ENCODE measurements around the gene ICA1.

Gene ICA1

GRCh38 chr7:8086239-8086638 is 175.7 kb downstream of the ICA1 start:
- no peaks in the 10 kb centered on the region for H3K27me3 ChIP-seq (replicated peaks; ENCODE audit: control insufficient read depth, insufficient read depth, low read length, poor library complexity, severe bottlenecking)
- H3K27ac ChIP-seq (ENCODE audit: insufficient read depth, low read length, poor library complexity, severe bottlenecking) = no peak overlapping the region
- no peaks in the 10 kb centered on the region for H3K4me1 ChIP-seq (ENCODE audit: control insufficient read depth, insufficient read depth, low read length, poor library complexity, severe bottlenecking)
- H3K36me3 ChIP-seq (ENCODE audit: control insufficient read depth, insufficient read depth, low read length) = peaks cover 15% of the 10 kb centered on the region
- no peak overlapping the region for H3K4me3 ChIP-seq (ENCODE audit: insufficient read depth, low read depth, low read length, poor library complexity, severe bottlenecking)
- no peaks in the 10 kb centered on the region for H3K9me3 ChIP-seq (ENCODE audit: control insufficient read depth, low read length)
- DNase-seq = no peak

- Histone ChIP-seq H3K36me3 (ENCODE audit: control insufficient read depth, insufficient read depth, low read length) (peaks cover 15% of the 10 kb centered on the region), H3K27me3 (replicated peaks; ENCODE audit: control insufficient read depth, insufficient read depth, low read length, poor library complexity, severe bottlenecking) (no peaks in the 10 kb centered on the region), H3K4me3 (ENCODE audit: insufficient read depth, low read depth, low read length, poor library complexity, severe bottlenecking) (no peak overlapping the region), H3K9me3 (ENCODE audit: control insufficient read depth, low read length) (no peaks in the 10 kb centered on the region), H3K4me1 (ENCODE audit: control insufficient read depth, insufficient read depth, low read length, poor library complexity, severe bottlenecking) (no peaks in the 10 kb centered on the region), H3K27ac (ENCODE audit: insufficient read depth, low read length, poor library complexity, severe bottlenecking) (no peak overlapping the region)
- no peak for DNase-seq
Observed at GRCh38 chr7:8085420-8085819, 176.5 kb downstream of the ICA1 start.

DNA sequence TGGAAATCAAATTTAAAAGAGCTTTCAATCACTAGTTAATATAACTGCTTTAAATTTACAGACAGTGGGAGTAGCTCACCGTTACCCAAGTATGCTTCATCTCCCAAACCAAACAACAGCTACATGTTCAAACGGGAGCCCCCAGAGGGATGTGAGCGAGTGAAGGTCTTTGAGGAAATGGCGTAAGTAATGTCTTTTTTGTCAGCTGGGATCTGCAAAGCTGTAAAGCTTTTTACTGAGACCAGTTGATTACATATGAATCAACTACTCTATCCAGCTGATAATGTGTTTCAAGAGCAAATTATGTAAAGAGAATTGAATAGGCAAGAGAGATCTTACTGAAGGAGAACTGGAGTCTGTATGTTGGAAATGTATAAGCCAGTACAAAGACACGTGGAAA is 177.1 kb downstream of the ICA1 start:
- Histone ChIP-seq H3K9me3 (ENCODE audit: control insufficient read depth, low read length) (no peaks in the 10 kb centered on the region), H3K36me3 (ENCODE audit: control insufficient read depth, insufficient read depth, low read length) (peaks cover 15% of the 10 kb centered on the region), H3K4me3 (ENCODE audit: insufficient read depth, low read depth, low read length, poor library complexity, severe bottlenecking) (no peak overlapping the region), H3K27me3 (replicated peaks; ENCODE audit: control insufficient read depth, insufficient read depth, low read length, poor library complexity, severe bottlenecking) (no peaks in the 10 kb centered on the region), H3K4me1 (ENCODE audit: control insufficient read depth, insufficient read depth, low read length, poor library complexity, severe bottlenecking) (no peaks in the 10 kb centered on the region), H3K27ac (ENCODE audit: insufficient read depth, low read length, poor library complexity, severe bottlenecking) (no peak overlapping the region)
- DNase-seq = no peak

DNA sequence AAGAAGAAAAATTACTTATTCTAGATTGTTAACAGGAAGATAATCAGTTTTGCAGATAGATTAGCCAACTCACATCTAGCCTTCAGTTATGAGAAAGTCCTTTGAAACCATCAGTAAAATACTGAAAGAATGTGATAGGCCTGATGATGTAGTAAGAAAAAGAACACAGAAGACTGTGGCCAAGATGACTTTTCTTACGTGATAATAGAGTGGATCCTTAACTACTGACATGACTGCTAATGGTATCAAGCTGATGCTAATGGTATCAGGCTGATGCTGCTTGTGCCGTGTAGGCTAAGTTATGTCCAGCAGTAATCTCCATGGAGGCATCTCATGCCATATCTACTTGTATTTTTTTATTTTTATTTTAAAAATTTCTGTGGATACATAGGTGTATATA is 179.2 kb downstream of the ICA1 start:
- Histone ChIP-seq H3K4me3 (ENCODE audit: insufficient read depth, low read depth, low read length, poor library complexity, severe bottlenecking) (no peak overlapping the region), H3K36me3 (ENCODE audit: control insufficient read depth, insufficient read depth, low read length) (peaks cover 15% of the 10 kb centered on the region), H3K27ac (ENCODE audit: insufficient read depth, low read length, poor library complexity, severe bottlenecking) (no peak overlapping the region), H3K4me1 (ENCODE audit: control insufficient read depth, insufficient read depth, low read length, poor library complexity, severe bottlenecking) (no peaks in the 10 kb centered on the region), H3K27me3 (replicated peaks; ENCODE audit: control insufficient read depth, insufficient read depth, low read length, poor library complexity, severe bottlenecking) (no peaks in the 10 kb centered on the region), H3K9me3 (ENCODE audit: control insufficient read depth, low read length) (no peaks in the 10 kb centered on the region)
- DNase-seq = no peak

- Histone ChIP-seq H3K27ac (ENCODE audit: insufficient read depth, low read length, poor library complexity, severe bottlenecking) (no peak overlapping the region), H3K4me3 (ENCODE audit: insufficient read depth, low read depth, low read length, poor library complexity, severe bottlenecking) (no peak overlapping the region), H3K36me3 (ENCODE audit: control insufficient read depth, insufficient read depth, low read length) (no peaks in the 10 kb centered on the region), H3K9me3 (ENCODE audit: control insufficient read depth, low read length) (no peaks in the 10 kb centered on the region), H3K27me3 (replicated peaks; ENCODE audit: control insufficient read depth, insufficient read depth, low read length, poor library complexity, severe bottlenecking) (no peaks in the 10 kb centered on the region), H3K4me1 (ENCODE audit: control insufficient read depth, insufficient read depth, low read length, poor library complexity, severe bottlenecking) (no peaks in the 10 kb centered on the region)
- DNase-seq = no peak
Observed at GRCh38 chr7:8078418-8078817, 183.5 kb downstream of the ICA1 start.

GRCh38 chr7:8070451-8071180 is 191.4 kb downstream of the ICA1 start:
- H3K4me3 ChIP-seq (ENCODE audit: insufficient read depth, low read depth, low read length, poor library complexity, severe bottlenecking) = no peak overlapping the region
- H3K4me1 ChIP-seq (ENCODE audit: control insufficient read depth, insufficient read depth, low read length, poor library complexity, severe bottlenecking) = no peaks in the 10 kb centered on the region
- H3K36me3 ChIP-seq (ENCODE audit: control insufficient read depth, insufficient read depth, low read length) = no peaks in the 10 kb centered on the region
- no peak overlapping the region for H3K27ac ChIP-seq (ENCODE audit: insufficient read depth, low read length, poor library complexity, severe bottlenecking)
- no peak for DNase-seq
- H3K27me3 ChIP-seq (replicated peaks; ENCODE audit: control insufficient read depth, insufficient read depth, low read length, poor library complexity, severe bottlenecking) = no peaks in the 10 kb centered on the region
- H3K9me3 ChIP-seq (ENCODE audit: control insufficient read depth, low read length) = no peaks in the 10 kb centered on the region

- Histone ChIP-seq H3K27me3 (replicated peaks; ENCODE audit: control insufficient read depth, insufficient read depth, low read length, poor library complexity, severe bottlenecking) (no peaks in the 10 kb centered on the region), H3K36me3 (ENCODE audit: control insufficient read depth, insufficient read depth, low read length) (no peaks in the 10 kb centered on the region), H3K4me1 (ENCODE audit: control insufficient read depth, insufficient read depth, low read length, poor library complexity, severe bottlenecking) (no peaks in the 10 kb centered on the region), H3K4me3 (ENCODE audit: insufficient read depth, low read depth, low read length, poor library complexity, severe bottlenecking) (no peak overlapping the region), H3K27ac (ENCODE audit: insufficient read depth, low read length, poor library complexity, severe bottlenecking) (no peak overlapping the region), H3K9me3 (ENCODE audit: control insufficient read depth, low read length) (no peaks in the 10 kb centered on the region)
- no peak for DNase-seq
Observed at GRCh38 chr7:8068892-8069686, 192.9 kb downstream of the ICA1 start.

DNA sequence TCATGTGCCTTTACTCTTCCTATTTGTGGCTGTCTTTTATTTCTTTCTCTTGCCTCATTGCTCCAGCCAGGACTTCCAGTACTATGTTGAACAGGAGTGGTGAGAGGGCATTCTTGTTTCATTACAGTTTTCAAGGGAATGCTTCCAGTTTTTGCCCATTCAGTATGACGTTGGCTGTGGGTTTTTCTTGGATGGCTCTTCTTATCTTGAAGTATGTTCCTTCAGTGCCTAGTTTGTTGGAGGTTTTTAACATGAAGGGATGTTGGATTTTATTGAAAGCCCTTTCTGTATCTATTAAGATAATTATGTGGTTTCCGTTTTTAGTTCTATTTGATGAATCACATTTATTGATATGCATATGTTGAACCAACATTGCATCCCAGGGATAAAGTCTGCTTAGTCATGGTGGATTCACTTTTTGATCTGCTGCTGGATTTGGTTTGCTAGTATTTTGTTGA is 196.6 kb downstream of the ICA1 start:
- no peak for DNase-seq
- Histone ChIP-seq H3K36me3 (ENCODE audit: control insufficient read depth, insufficient read depth, low read length) (no peaks in the 10 kb centered on the region), H3K4me3 (ENCODE audit: insufficient read depth, low read depth, low read length, poor library complexity, severe bottlenecking) (no peak overlapping the region), H3K27me3 (replicated peaks; ENCODE audit: control insufficient read depth, insufficient read depth, low read length, poor library complexity, severe bottlenecking) (no peaks in the 10 kb centered on the region), H3K9me3 (ENCODE audit: control insufficient read depth, low read length) (no peaks in the 10 kb centered on the region), H3K4me1 (ENCODE audit: control insufficient read depth, insufficient read depth, low read length, poor library complexity, severe bottlenecking) (no peaks in the 10 kb centered on the region), H3K27ac (ENCODE audit: insufficient read depth, low read length, poor library complexity, severe bottlenecking) (no peak overlapping the region)

- Histone ChIP-seq H3K4me1 (ENCODE audit: control insufficient read depth, insufficient read depth, low read length, poor library complexity, severe bottlenecking) (no peaks in the 10 kb centered on the region), H3K36me3 (ENCODE audit: control insufficient read depth, insufficient read depth, low read length) (peaks cover 4% of the 10 kb centered on the region), H3K9me3 (ENCODE audit: control insufficient read depth, low read length) (no peaks in the 10 kb centered on the region), H3K27me3 (replicated peaks; ENCODE audit: control insufficient read depth, insufficient read depth, low read length, poor library complexity, severe bottlenecking) (no peaks in the 10 kb centered on the region), H3K27ac (ENCODE audit: insufficient read depth, low read length, poor library complexity, severe bottlenecking) (no peak overlapping the region), H3K4me3 (ENCODE audit: insufficient read depth, low read depth, low read length, poor library complexity, severe bottlenecking) (no peak overlapping the region)
- DNase-seq = no peak
Observed at GRCh38 chr7:8064828-8065227, 197.1 kb downstream of the ICA1 start.

- no peak for DNase-seq
- Histone ChIP-seq H3K36me3 (ENCODE audit: control insufficient read depth, insufficient read depth, low read length) (peaks cover 4% of the 10 kb centered on the region), H3K4me1 (ENCODE audit: control insufficient read depth, insufficient read depth, low read length, poor library complexity, severe bottlenecking) (no peaks in the 10 kb centered on the region), H3K27ac (ENCODE audit: insufficient read depth, low read length, poor library complexity, severe bottlenecking) (no peak overlapping the region), H3K9me3 (ENCODE audit: control insufficient read depth, low read length) (no peaks in the 10 kb centered on the region), H3K27me3 (replicated peaks; ENCODE audit: control insufficient read depth, insufficient read depth, low read length, poor library complexity, severe bottlenecking) (no peaks in the 10 kb centered on the region), H3K4me3 (ENCODE audit: insufficient read depth, low read depth, low read length, poor library complexity, severe bottlenecking) (no peak overlapping the region)
Observed at GRCh38 chr7:8063706-8064297, 198.2 kb downstream of the ICA1 start.

Data from effector memory CD4-positive, alpha-beta T cell (primary cell).